Panc1 (cell line): Measurements from ENCODE around the gene RRP36. TPM values are rescaled to one million over a fixed set of nuclear protein-coding genes. Genes with fewer than 3 reads are reported as not detected.
A peak's percentile ranks its signal among the peaks of the same experiment; 100 is the strongest.

Experiments
- ATAC-seq: fragments of 200-7000 bp; cut with Tn5 transposase; 2 replicates; pipeline ENCODE4 v1.9.1; 2020; ENCODE audit warnings: mild to moderate bottlenecking, moderate library complexity
- BruUV-seq: library from RNA; stranded (reverse); fragments of 400-500 nt; replicated peaks from 2 replicates; lab custom pipeline; 2021; lab: Mats Ljungman, UMichigan
- CTCF ChIA-PET: fragments of 300-600 bp; sonication (Branson Sonifier 250); formaldehyde crosslinking; loops from one replicate; lab custom pipeline; 2022; ENCODE audit warnings: antibody characterized with exemption; lab: Charles Lee
- POLR2A ChIA-PET: fragments of 300-600 bp; sonication (Branson Sonifier 250); formaldehyde crosslinking; loops from one replicate; lab custom pipeline; 2022; ENCODE audit warnings: antibody characterized with exemption; lab: Charles Lee
- DNase-seq: peaks from one replicate; pipeline ENCODE4 v3.0.0-alpha.2; 2010; ENCODE audit warnings: low read depth, low spot score
- H3K27ac ChIP-seq: 2 replicates; pipeline ENCODE4 v1.5.1; 2011; ENCODE audit warnings: mild to moderate bottlenecking, low read length, inconsistent platforms
- H3K27me3 ChIP-seq: fragments of 200-500 bp; sonication (Bioruptor generic); 2 replicates; pipeline ENCODE4 v1.6.0; 2014; ENCODE audit warnings: low read length, inconsistent platforms; ENCODE audit not compliant: control insufficient read depth, insufficient read depth
- H3K36me3 ChIP-seq: fragments of 200-500 bp; sonication (Bioruptor generic); 2 replicates; pipeline ENCODE4 v1.5.1; 2014; ENCODE audit warnings: inconsistent platforms, mild to moderate bottlenecking, low read length, moderate library complexity; ENCODE audit not compliant: control insufficient read depth, insufficient read depth
- H3K4me1 ChIP-seq: 2 replicates; pipeline ENCODE4 v1.5.1; 2011; ENCODE audit warnings: inconsistent platforms, mild to moderate bottlenecking, low read length, moderate library complexity; ENCODE audit not compliant: control insufficient read depth, insufficient read depth
- H3K4me3 ChIP-seq, 2 experiments: 2 replicates each; pipeline ENCODE4 v1.5.1; 2011 to 2012; ENCODE audit warnings: low read depth in 2 of 2, low read length in 2 of 2, mild to moderate bottlenecking in 2 of 2, inconsistent platforms in 1 of 2, moderate library complexity in 1 of 2
- H3K9me3 ChIP-seq: fragments of 200-500 bp; sonication (Bioruptor generic); 2 replicates; pipeline ENCODE4 v1.5.1; 2014; ENCODE audit warnings: low read depth, mild to moderate bottlenecking, inconsistent platforms, low read length, moderate library complexity; ENCODE audit not compliant: control insufficient read depth, insufficient read depth
- POLR2AphosphoS5 ChIP-seq: IDR thresholded peaks from 2 replicates; pipeline ENCODE4 v1.6.1; 2012; ENCODE audit warnings: mild to moderate bottlenecking, low read depth, low read length, moderate library complexity
- SIN3A ChIP-seq: IDR thresholded peaks from 2 replicates; pipeline ENCODE4 v1.6.1; 2012; ENCODE audit warnings: low read depth, mild to moderate bottlenecking, low read length, moderate library complexity, borderline replicate concordance; ENCODE audit not compliant: insufficient read depth
- TCF7L2 ChIP-seq: IDR thresholded peaks from 2 replicates; pipeline ENCODE4 v1.6.1; 2011; ENCODE audit warnings: mild to moderate bottlenecking, low read depth, low read length, inconsistent platforms
- in situ Hi-C: cut with HindIII; loops from 2 replicates; pipeline ENCODE4 v1.10.0; 2016; ENCODE audit warnings: low sequenced_read_pairs, low pct_unique_long_range_greater_than_20kb
- intact Hi-C: fragments of 100-400 bp; cut with micrococcal nuclease; formaldehyde crosslinking; loops from one replicate; pipeline ENCODE4 v1.10.0; 2022; ENCODE audit not compliant: unreplicated experiment
- total RNA-seq: library from RNA; stranded (reverse); gene quantifications from one replicate; pipeline ENCODE4 v1.2.1, GENCODE V29; 2021; ENCODE audit not compliant: unreplicated experiment
- TF ChIP-seq, protein P1 (sequence below): fragments of 450-650 bp; IDR thresholded peaks from 2 replicates; pipeline ENCODE4 v1.5.1; 2017; ENCODE audit warnings: mild to moderate bottlenecking
- TF ChIP-seq, protein P2 (sequence below), 2 experiments: IDR thresholded peaks; 2 replicates each; pipeline ENCODE4 v1.6.1; 2011 to 2012; ENCODE audit warnings: low read depth in 2 of 2, control low read depth in 1 of 2, low read length in 1 of 2, mild to moderate bottlenecking in 1 of 2, moderate library complexity in 1 of 2; ENCODE audit not compliant: insufficient read depth in 1 of 2

Gene RRP36
- total RNA-seq, 1 experiment from 2014 or later: 106 TPM

DNA sequence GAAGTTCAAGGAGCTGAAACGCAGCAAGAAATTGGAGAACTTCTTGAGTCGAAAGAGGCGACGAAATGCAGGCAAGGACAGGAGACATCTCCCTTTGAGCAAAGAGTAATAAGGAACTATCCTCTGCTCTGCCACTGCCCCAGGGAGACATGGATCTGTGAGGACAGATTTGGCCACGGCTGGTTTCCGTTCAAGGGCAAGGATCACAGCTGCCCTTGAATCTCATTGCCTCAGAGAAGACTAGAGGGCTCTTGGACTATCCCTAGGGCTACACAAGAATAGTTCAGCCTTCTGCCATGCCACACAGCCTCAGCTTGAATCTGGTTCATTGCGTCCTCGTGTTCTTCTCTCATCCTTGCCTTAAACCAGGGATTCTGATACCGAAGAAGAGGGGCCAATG is 7.7 kb downstream of the RRP36 start:
- intact Hi-C loops (no loop called here), in situ Hi-C loops (no loop called here)
- no peak for DNase-seq
- TF ChIP-seq, protein P1, sequence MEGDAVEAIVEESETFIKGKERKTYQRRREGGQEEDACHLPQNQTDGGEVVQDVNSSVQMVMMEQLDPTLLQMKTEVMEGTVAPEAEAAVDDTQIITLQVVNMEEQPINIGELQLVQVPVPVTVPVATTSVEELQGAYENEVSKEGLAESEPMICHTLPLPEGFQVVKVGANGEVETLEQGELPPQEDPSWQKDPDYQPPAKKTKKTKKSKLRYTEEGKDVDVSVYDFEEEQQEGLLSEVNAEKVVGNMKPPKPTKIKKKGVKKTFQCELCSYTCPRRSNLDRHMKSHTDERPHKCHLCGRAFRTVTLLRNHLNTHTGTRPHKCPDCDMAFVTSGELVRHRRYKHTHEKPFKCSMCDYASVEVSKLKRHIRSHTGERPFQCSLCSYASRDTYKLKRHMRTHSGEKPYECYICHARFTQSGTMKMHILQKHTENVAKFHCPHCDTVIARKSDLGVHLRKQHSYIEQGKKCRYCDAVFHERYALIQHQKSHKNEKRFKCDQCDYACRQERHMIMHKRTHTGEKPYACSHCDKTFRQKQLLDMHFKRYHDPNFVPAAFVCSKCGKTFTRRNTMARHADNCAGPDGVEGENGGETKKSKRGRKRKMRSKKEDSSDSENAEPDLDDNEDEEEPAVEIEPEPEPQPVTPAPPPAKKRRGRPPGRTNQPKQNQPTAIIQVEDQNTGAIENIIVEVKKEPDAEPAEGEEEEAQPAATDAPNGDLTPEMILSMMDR: no peak
- peak; percentile 33 for TF ChIP-seq POLR2AphosphoS5
- H3K27me3 ChIP-seq: no peaks in the 10 kb centered on the region
- H3K4me1 ChIP-seq: no peaks in the 10 kb centered on the region; the same call in 1 of the 2 replicates
- BruUV-seq: no TSS peak
- CTCF ChIA-PET: no interaction called here
- no peak for ATAC-seq
- H3K9me3 ChIP-seq: no peaks in the 10 kb centered on the region
- H3K27ac ChIP-seq: no peak overlapping the region
- no peak overlapping the region for H3K4me3 ChIP-seq
- POLR2A ChIA-PET: no interaction called here
- H3K36me3 ChIP-seq: peaks cover 7% of the 10 kb centered on the region; the same call in 1 of the 2 replicates

DNA sequence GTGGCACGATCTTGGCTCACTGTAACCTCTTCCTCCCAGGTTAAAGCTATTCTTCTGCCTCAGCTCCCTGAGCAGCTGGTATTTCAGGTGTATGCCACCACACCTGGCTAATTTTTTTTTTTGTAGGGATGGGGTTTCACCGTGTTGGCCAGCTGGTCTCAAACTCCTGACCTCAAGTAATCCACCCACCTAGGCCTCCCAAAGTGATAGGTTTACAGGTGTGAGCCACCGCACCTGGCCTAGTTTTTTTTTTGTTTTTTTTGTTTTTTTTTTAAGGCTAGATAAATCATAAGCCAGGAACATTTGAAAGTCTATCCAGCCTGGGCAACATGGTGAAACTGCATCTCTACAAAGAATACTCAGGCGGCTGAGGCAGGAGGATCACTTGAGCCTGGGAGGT is 10.9 kb downstream of the RRP36 start:
- H3K36me3 ChIP-seq: peaks cover 2% of the 10 kb centered on the region; the same call in 1 of the 2 replicates
- intact Hi-C loops (no loop called here), in situ Hi-C loops (no loop called here)
- ATAC-seq: no peak
- CTCF ChIA-PET: no interaction called here
- H3K27me3 ChIP-seq: no peaks in the 10 kb centered on the region
- no peak overlapping the region for H3K4me3 ChIP-seq
- no peaks in the 10 kb centered on the region for H3K9me3 ChIP-seq
- BruUV-seq: no TSS peak
- POLR2A ChIA-PET: no interaction called here
- no peak overlapping the region for H3K27ac ChIP-seq
- peaks cover 3% of the 10 kb centered on the region; the same call in 1 of the 2 replicates for H3K4me1 ChIP-seq
- no peak for DNase-seq
- no peak for TF ChIP-seq TCF7L2
- TF ChIP-seq, protein P2, sequence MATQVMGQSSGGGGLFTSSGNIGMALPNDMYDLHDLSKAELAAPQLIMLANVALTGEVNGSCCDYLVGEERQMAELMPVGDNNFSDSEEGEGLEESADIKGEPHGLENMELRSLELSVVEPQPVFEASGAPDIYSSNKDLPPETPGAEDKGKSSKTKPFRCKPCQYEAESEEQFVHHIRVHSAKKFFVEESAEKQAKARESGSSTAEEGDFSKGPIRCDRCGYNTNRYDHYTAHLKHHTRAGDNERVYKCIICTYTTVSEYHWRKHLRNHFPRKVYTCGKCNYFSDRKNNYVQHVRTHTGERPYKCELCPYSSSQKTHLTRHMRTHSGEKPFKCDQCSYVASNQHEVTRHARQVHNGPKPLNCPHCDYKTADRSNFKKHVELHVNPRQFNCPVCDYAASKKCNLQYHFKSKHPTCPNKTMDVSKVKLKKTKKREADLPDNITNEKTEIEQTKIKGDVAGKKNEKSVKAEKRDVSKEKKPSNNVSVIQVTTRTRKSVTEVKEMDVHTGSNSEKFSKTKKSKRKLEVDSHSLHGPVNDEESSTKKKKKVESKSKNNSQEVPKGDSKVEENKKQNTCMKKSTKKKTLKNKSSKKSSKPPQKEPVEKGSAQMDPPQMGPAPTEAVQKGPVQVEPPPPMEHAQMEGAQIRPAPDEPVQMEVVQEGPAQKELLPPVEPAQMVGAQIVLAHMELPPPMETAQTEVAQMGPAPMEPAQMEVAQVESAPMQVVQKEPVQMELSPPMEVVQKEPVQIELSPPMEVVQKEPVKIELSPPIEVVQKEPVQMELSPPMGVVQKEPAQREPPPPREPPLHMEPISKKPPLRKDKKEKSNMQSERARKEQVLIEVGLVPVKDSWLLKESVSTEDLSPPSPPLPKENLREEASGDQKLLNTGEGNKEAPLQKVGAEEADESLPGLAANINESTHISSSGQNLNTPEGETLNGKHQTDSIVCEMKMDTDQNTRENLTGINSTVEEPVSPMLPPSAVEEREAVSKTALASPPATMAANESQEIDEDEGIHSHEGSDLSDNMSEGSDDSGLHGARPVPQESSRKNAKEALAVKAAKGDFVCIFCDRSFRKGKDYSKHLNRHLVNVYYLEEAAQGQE (IDR thresholded peaks at IDR 0.05; ENCODE audit: insufficient read depth in 1 of 2, low read depth in 2 of 2, low read length in 1 of 2): no peak
- TF ChIP-seq POLR2AphosphoS5: no peak
- TF ChIP-seq, protein P1: no peak
- TF ChIP-seq SIN3A: no peak
